HG02763 (cell line): Measurements from ENCODE around the gene PPP1CC.
"Not testable (repeated sequence)": the region's sequence is repeated elsewhere in the genome, so short reads cannot be mapped to it uniquely, and the experiment has no call there.

Experiments
- ATAC-seq: cut with Tn5 transposase; IDR thresholded peaks from one replicate; pipeline ENCODE4 v1.9.1; 2021; ENCODE audit warnings: mild to moderate bottlenecking, moderate library complexity; ENCODE audit not compliant: unreplicated experiment

Gene PPP1CC

DNA sequence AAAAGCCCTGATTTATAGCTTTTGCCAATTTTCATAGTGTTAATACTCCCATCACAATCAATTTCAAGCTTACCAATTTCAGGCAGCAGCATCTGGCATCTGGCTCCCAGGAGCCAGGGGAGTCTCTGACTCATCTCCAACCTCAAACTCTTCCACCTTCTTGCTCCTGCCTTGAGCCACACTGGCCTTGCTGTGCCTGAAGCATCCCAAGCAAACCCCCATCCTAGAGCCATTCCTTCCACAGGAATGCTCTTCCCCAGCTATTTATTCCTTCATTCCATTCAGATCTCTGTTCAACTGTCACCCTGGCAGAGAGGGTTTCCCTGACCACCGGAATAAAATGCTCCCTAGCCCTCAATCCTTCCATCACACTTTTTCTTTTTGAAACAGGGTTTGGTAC lies 13.9 kb upstream of the PPP1CC start:
- no peak for ATAC-seq

DNA sequence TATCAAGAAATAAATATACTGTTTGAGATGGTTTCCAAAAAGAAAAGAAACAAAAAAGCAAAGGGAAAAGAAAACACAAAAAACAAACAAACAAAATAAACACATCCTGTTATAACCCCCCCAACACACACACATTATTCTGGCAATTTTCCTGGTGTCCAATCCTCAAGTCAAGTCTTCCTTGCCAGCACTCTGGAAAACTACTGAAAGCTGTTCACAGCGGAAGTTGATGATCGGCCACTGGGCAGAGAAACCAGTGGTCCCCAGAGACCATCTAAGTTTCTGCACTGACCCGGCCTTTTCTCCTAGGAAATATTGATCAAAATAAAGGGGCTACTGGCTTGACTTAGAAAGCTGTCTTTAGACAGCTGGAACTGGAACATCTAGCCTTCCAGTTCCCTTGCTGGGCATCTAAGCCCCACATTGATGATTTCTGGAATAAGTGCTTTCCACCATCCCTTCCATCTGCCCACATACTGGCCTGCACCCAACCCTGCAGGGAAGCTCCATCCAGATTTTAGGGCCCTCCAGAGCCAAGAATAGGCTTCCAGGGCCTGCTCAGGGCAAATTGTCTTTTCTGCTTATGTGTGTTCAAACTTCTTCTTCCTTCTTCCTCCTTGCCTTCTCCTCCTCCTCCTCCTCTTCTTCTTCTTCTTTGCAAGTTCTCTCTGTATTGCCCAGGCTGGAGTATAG lies 11.6 kb upstream of the PPP1CC start:
- no peak for ATAC-seq

- ATAC-seq: no peak
Observed at GRCh38 chr12:110750784-110751461, 8.2 kb upstream of the PPP1CC start.

- ATAC-seq: no peak
Observed at GRCh38 chr12:110746550-110746949, 3.9 kb upstream of the PPP1CC start.

GRCh38 chr12:110745542-110746284 lies 3.0 kb upstream of the PPP1CC start:
- ATAC-seq: no peak

GRCh38 chr12:110744601-110745264 lies 2.0 kb upstream of the PPP1CC start:
- no peak for ATAC-seq

- no peak for ATAC-seq
Observed at GRCh38 chr12:110744151-110744571, 1.5 kb upstream of the PPP1CC start.

- no peak for ATAC-seq
Observed at GRCh38 chr12:110743571-110744093, 941 bp upstream of the PPP1CC start.

DNA sequence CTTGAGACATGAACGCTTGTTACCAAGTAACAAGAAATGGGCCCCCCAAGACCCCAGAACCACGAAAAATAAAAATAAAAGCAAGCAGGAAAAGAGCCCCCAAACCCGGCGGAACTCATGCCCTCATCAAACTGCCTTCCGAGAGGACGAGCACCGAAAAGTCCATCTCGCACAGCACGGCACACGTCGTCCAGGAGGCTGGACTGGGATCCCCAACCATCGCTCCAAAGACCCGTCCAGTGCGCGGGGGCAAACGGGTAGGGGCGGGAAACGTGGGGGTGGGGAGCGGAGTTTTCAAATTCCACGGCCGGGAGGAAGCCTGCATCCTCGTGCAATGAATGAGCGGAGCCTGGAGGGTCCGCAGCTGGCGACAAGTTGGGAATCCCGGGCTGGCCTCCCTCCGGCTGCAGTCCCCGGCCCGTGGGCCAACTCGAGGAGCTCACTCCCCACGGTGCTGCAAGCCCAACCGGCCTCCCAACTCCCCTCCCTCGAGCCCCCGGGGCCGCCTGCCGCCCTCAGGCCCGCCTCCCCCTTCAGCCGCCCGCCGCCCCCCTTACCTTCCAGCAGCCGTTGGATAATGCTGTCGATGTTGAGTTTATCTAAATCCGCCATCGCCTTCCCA lies 484 bp downstream of the PPP1CC start:
- ATAC-seq: peak; percentile 15

DNA sequence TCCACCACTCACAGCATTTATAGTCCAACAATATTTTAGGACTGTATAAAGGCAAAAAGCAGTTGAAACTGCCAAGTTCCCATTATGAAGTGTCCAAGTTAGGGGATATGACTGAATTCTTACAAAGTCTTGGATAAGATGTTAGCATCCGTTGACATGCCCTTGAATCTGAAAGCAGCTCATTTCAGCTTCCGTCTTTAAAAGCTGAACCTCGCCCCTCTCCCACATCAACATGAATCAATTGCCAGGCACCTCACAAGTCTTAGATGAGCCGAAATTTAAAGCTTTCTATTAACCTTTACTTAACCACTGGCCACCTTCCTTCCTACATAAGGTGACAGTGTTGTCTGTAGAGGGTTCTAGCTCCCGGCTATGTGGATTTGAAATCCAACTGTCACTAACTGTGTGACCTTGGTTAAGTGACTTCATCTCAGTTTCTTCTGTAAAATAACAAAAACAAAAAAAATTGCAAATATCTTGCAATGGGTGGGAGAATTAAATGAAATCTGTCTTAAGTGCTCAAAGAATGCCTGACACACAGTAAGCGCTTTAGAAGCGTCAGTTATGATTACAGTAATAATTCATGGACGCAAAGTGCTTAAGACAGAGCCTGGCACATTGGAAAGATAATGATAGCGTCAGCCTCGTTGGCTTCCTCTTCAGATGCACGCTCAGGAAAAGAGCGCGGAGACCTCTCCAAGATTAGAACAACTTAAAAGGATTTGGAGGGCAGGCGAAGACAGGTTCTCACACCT lies 1.2 kb downstream of the PPP1CC start:
- ATAC-seq: no peak

DNA sequence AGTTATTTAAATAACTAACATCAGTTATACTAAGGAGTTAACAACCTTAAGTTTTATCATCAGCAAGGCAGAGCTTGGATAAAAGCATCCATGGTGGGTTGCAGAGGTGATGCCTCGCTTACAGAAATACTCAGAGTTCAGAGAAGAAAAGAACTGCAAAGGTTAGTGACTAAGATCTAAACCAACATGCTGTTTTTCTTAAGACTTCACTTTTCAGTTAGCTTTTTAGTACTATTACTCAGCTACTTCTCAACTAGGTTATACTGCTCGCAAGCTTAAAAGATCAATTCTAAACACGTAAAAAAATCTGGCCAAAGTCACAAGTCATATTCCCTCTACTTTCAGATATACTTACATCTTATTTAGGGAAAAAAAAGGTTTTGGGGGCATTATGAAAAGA lies 2.8 kb downstream of the PPP1CC start:
- ATAC-seq: no peak

DNA sequence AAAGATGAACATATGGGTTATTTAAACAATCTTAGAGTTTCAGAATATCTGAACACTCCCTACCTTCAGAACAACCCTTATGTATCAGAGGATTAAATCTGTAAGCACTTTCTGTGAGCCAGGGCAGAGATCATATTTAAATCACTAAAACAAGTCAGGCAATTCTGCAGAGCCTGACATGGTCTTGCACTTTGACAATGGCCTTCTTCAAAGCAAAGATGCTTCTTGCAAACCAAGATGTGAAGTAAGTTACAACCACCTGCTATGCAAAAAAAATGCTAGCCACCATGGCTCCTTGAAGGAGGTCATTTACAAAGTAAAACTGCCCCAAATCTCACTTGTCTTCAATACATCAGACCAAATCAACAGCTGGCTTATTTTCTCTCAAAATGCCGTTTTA lies 3.2 kb downstream of the PPP1CC start:
- ATAC-seq: no peak

- no peak for ATAC-seq
Observed at GRCh38 chr12:110737532-110737931, 5.2 kb downstream of the PPP1CC start.

DNA sequence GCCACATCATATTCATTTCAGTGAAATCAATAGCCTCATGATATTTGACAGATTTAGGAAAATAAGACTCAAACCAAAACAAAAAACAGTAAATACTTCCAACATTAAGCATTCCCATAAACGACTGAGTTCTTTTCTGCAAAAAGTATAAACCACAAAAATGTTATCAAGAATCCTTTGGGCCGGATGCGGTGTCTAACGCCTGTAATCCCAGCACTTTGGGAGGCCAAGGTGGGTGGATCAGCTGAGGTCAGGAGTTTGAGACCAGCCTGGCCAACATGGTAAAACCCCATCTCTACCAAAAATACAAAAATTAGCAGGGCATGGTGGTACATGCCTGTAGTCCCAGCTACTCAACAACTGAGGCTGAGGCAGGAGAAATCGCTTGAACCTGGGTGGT lies 5.7 kb downstream of the PPP1CC start:
- not testable (repeated sequence) for ATAC-seq

DNA sequence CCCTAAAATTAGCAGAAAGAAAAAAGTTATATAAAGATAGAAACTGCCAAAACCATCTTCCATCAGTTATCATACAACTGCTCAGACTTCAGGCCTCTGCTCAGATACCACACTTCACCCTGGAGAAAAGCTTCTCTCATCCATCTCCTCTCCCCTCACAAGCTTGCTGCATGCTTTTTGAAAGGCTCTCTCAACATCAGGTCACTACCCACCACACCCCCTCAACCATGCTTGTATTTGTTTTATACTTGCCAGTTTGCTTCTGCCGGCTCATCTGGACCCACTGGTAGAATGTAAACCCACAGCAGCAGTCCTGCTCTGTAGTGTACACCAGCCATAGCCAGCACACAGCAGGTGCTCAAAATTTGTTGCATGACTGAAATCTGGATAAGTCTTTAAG lies 8.8 kb downstream of the PPP1CC start:
- no peak for ATAC-seq

DNA sequence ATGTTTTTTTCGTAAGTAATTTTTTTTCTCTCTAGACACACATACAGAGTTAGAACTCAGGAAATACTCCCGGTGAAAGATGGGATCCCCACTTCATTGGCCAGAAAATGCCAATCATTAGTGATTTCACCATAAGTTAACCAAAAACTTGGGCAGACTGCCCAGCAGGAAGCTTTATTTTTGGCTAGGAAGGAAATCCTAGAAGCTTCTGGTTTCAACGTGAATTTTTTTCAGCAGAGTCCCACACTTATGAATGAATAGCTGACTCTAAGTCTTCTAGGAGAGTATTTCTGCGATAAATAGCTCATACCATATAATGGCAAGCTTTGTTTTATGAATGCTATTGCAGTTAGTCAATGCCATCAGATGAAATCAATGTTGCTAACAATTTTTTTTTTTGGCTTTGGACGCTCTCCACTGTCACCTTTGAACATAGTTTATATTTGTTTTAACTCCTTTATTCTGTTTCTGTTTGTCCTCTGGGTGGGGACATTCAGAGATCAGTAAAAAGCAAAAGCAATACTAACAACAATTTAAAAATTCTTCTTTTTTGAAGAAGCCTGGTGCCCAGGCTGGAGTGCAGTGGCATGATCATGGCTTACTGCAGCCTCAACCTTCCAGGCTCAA lies 9.5 kb downstream of the PPP1CC start:
- ATAC-seq: no peak

DNA sequence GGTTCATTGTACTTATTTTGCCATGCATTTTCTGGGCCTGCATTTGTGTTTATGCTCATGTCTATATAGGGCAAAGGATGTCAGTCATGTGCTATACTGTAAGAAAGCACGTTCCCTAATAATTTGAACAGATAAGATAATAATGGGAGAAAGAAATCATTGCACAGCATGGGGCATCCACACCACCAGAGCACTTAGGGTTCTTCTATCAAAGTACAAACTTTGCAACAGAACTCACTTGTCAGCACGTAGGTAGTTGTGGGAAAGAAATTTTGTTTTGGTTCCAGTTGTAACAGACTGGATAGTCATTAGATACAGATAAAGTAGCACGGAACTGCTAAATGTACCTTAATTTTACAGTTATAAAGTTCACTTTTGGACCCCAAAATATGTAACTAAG lies 10.1 kb downstream of the PPP1CC start:
- no peak for ATAC-seq

- no peak for ATAC-seq
Observed at GRCh38 chr12:110731479-110731878, 11.2 kb downstream of the PPP1CC start.

DNA sequence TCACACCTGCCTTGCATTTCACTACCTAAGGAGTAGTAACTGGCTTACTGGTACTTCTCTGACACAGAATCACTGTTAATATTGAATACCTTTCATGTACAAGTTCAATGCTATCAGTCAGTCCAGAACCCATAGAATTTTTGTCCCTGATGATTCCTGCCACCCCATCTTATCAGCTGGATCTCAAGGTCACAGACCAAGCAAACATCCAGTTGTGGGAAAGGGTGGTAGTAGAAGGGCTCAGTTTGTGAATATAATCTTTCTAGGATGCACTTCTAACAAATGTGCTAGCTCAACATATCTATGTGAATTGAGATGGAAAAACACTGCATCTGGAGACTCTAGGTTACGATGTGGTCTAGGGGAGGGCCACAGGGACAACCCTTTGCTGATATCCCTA lies 14.1 kb downstream of the PPP1CC start:
- ATAC-seq: no peak
